Erythroblast (primary cell): Measurements from ENCODE around the gene SETBP1.

ENCODE experiments used
- GATA1 ChIP-seq: IDR thresholded peaks from 2 replicates; pipeline ENCODE4 v1.6.1; 2011; ENCODE audit warnings: low read depth, mild to moderate bottlenecking, control low read depth, low read length, moderate library complexity
- POLR2A ChIP-seq: IDR thresholded peaks from 2 replicates; pipeline ENCODE4 v1.6.1; 2011; ENCODE audit warnings: mild to moderate bottlenecking, low read length

DNA sequence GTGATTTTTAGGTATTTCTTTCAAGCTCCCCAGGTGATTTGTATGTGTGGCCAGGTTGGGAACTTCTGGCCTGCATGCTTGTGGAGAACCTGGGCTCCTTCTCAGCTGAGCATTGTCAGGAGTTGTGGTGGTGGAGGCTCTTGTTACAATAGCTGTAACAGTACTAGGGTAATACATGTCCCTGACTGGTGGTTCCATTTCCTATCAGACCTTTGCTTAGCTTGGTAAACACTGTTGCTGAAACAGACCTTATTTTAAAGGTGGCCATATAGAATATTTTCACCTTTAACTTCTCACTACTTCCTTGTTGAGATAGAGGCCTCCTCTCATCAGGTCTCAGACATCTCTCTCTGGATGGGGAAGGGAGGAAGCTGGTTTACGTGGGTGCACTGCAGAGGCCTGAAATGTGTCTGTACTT is 79.2 kb downstream of the SETBP1 start:
- TF ChIP-seq POLR2A (no peak), GATA1 (no peak)
